Spleen (tissue), 11 donors: ENCODE results near the gene DNAI2. TPM values are rescaled to one million over a fixed set of nuclear protein-coding genes. Genes with fewer than 3 reads are reported as not detected.
"Not testable (repeated sequence)": the region's sequence is repeated elsewhere in the genome, so short reads cannot be mapped to it uniquely, and the experiment has no call there.

Experiments
- DNase-seq: peaks from one replicate; pipeline ENCODE4 v3.0.0-alpha.2; 2020
- H3K27ac ChIP-seq, 8 donors: fragments of 200-600 bp; sonication (generic) in 7 of 8; 1 replicate in 4 of 8; 2 replicates in 4 of 8; pipeline versions ENCODE4 v1.5.0 to v1.8.0; 2016 to 2021; ENCODE audit warnings: inconsistent platforms in 4 of 8, mild to moderate bottlenecking in 4 of 8, moderate library complexity in 1 of 8
- H3K27me3 ChIP-seq, 7 donors: fragments of 200-600 bp; sonication (generic) in 6 of 7; replicated peaks in 1 of 7; 1 replicate in 4 of 7; 2 replicates in 3 of 7; pipeline versions ENCODE4 v1.5.0 to v1.8.0; 2016 to 2021; ENCODE audit warnings: inconsistent platforms in 3 of 7, mild to moderate bottlenecking in 1 of 7
- H3K36me3 ChIP-seq, 6 donors: fragments of 200-600 bp; sonication (generic) in 5 of 6; 1 replicate in 4 of 6; 2 replicates in 2 of 6; pipeline versions ENCODE4 v1.5.0 to v1.8.0; 2016 to 2021; ENCODE audit warnings: inconsistent platforms in 2 of 6
- H3K4me1 ChIP-seq, 6 donors: fragments of 200-600 bp; sonication (generic) in 5 of 6; 1 replicate in 3 of 6; 2 replicates in 3 of 6; pipeline versions ENCODE4 v1.5.0 to v1.8.0; 2016 to 2021; ENCODE audit warnings: inconsistent platforms in 3 of 6
- H3K4me3 ChIP-seq, 8 donors: fragments of 200-600 bp; sonication (generic) in 7 of 8; 1 replicate in 4 of 8; 2 replicates in 4 of 8; pipeline versions ENCODE4 v1.5.0 to v1.8.0; 2016 to 2021; ENCODE audit warnings: inconsistent platforms in 4 of 8, mild to moderate bottlenecking in 4 of 8, moderate library complexity in 2 of 8
- H3K9me3 ChIP-seq, 8 donors: fragments of 200-600 bp; sonication (generic) in 7 of 8; 1 replicate in 4 of 8; 2 replicates in 4 of 8; pipeline versions ENCODE4 v1.5.0 to v1.8.0; 2016 to 2021; ENCODE audit warnings: inconsistent platforms in 4 of 8
- CTCF ChIP-seq, 11 experiments: fragments of 200-600 bp in 7 of 11; fragments of 450-650 bp in 4 of 11; sonication (generic) in 4 of 11; IDR thresholded peaks in 8 of 11; conservative IDR thresholded peaks in 3 of 11; 1 replicate in 7 of 11; 2 replicates in 4 of 11; pipeline versions ENCODE4 v1.4.0 to v1.8.0; 2016 to 2021; ENCODE audit warnings: antibody characterized with exemption in 11 of 11, inconsistent platforms in 4 of 11, mild to moderate bottlenecking in 1 of 11
- POLR2A ChIP-seq, 3 donors: fragments of 450-650 bp; IDR thresholded peaks; one replicate each; pipeline ENCODE4 v1.5.1; 2017; ENCODE audit warnings: antibody characterized with exemption in 3 of 3, mild to moderate bottlenecking in 1 of 3
- POLR2AphosphoS5 ChIP-seq, 3 donors: sonication (generic); formaldehyde crosslinking; IDR thresholded peaks; one replicate each; pipeline ENCODE4 v1.5.1; 2017; ENCODE audit warnings: antibody characterized with exemption in 3 of 3
- WGBS, 5 donors: extraction: QIAGEN DNeasy Blood & Tissue Kit in 3 of 5; methylation state at CpG; one replicate each; pipeline versions ENCODE4 v1.1.5 to v1.1.7; 2013 to 2018; 5-methylcytosine and 5-hydroxymethylcytosine counted together
- intact Hi-C: fragments of 100-400 bp; cut with DNase I; formaldehyde crosslinking; loops from one replicate; pipeline ENCODE4 v1.15.0; 2023; ENCODE audit warnings: low total_unique reads
- polyA plus RNA-seq, 3 donors: library from polyadenylated mRNA; stranded (reverse); fragments of 200-250 nt; gene quantifications; one replicate each; pipeline ENCODE4 v1.2.1, GENCODE V29; 2013
- total RNA-seq, 7 donors: library from RNA; depleted of rRNA in 3 of 7; stranded (reverse); fragments of >200 nt in 3 of 7; fragmentation: NEBNext Ultra II Directional in 4 of 7; extraction: Animal tissue kit (Norgen Biotek cat#: 25700) in 4 of 7; gene quantifications; one replicate each; pipeline versions ENCODE4 v1.1.0 to v1.2.1, GENCODE V29; 2016 to 2021
- donor health status: healthy with polysubstance abuse.
- donor health status: DM: no; HTN: no; CAD: no; lungs with moderate emphysema.
- donor health status: DM: no; HTN: no; CAD: no.
- donor health status: Bipolar disorder and iron deficiency.
- donor health status: healthy.
- donor health status: DM: no; HTN: no; CAD: no.
- donor health status: DM: yes; HTN: yes; CAD: no.

DNAI2 gene
- total and polyA plus RNA-seq, 10 donors = 0.23 to 0.72 (median 0.35) TPM; not detected in 5

GRCh38 chr17:74260525-74260850 lies 13.5 kb upstream of the DNAI2 start:
- peaks cover 0 to 41% (median 0%) of the 10 kb centered on the region in 6 donors for H3K36me3 ChIP-seq
- no peak for TF ChIP-seq POLR2A (IDR thresholded peaks at IDR 0.05)
- no peaks in the 10 kb centered on the region for H3K4me1 ChIP-seq
- no peak overlapping the region for H3K27ac ChIP-seq
- no peak overlapping the region for H3K4me3 ChIP-seq
- 78 to 89% (median 87%) methylated on average over 4 to 6 of the region's 6 CpGs for WGBS, 5 donors
- no peaks in the 10 kb centered on the region for H3K27me3 ChIP-seq
- H3K9me3 ChIP-seq = no peaks in the 10 kb centered on the region
- DNase-seq = no peak
- intact Hi-C loops = no loop called here

- 86 to 92% (median 87%) methylated on average over 7 of the region's 7 CpGs for WGBS, 5 donors
- no peaks in the 10 kb centered on the region for H3K4me1 ChIP-seq
- intact Hi-C loops = no loop called here
- H3K36me3 ChIP-seq = peaks cover 0 to 21% (median 0%) of the 10 kb centered on the region in 6 donors
- TF ChIP-seq POLR2A (IDR thresholded peaks at IDR 0.05) (no peak), CTCF (IDR thresholded peaks at IDR 0.05 in 8 of 11, conservative IDR thresholded peaks at IDR 0.05 in 3 of 11) (no peak), POLR2AphosphoS5 (IDR thresholded peaks at IDR 0.05) (no peak)
- DNase-seq = no peak
- H3K27me3 ChIP-seq = peaks cover 0 to 2% (median 0%) of the 10 kb centered on the region in 7 donors
- no peaks in the 10 kb centered on the region for H3K9me3 ChIP-seq
- H3K27ac ChIP-seq = no peak overlapping the region
- H3K4me3 ChIP-seq = no peak overlapping the region
Observed at GRCh38 chr17:74262601-74263000, 11.4 kb upstream of the DNAI2 start.

GRCh38 chr17:74267054-74267453 lies 7.0 kb upstream of the DNAI2 start:
- intact Hi-C loops, DNase-seq, H3K4me3 ChIP-seq, H3K36me3 ChIP-seq, H3K9me3 ChIP-seq, H3K27ac ChIP-seq, H3K4me1 ChIP-seq: not testable (repeated sequence)
- peaks cover 0 to 40% (median 0%) of the 10 kb centered on the region in 7 donors for H3K27me3 ChIP-seq
- WGBS, 5 donors = 85 to 91% (median 89%) methylated on average over 4 of the region's 4 CpGs

GRCh38 chr17:74267579-74267978 lies 6.5 kb upstream of the DNAI2 start:
- no peak overlapping the region for H3K27ac ChIP-seq
- peaks cover 0 to 45% (median 0%) of the 10 kb centered on the region in 7 donors for H3K27me3 ChIP-seq
- intact Hi-C loops = no loop called here
- H3K36me3 ChIP-seq = no peaks in the 10 kb centered on the region
- no peaks in the 10 kb centered on the region for H3K9me3 ChIP-seq
- H3K4me1 ChIP-seq = peaks cover 0 to 3% (median 0%) of the 10 kb centered on the region in 6 donors
- H3K4me3 ChIP-seq = no peak overlapping the region
- TF ChIP-seq POLR2AphosphoS5 (IDR thresholded peaks at IDR 0.05) = no peak
- no peak for TF ChIP-seq CTCF (IDR thresholded peaks at IDR 0.05 in 8 of 11, conservative IDR thresholded peaks at IDR 0.05 in 3 of 11)
- no peak for TF ChIP-seq POLR2A (IDR thresholded peaks at IDR 0.05)
- DNase-seq = no peak
- 90 to 95% (median 95%) methylated on average over 7 of the region's 7 CpGs for WGBS, 5 donors

GRCh38 chr17:74267987-74268499 lies 6.0 kb upstream of the DNAI2 start:
- peaks cover 0 to 4% (median 0%) of the 10 kb centered on the region in 6 donors for H3K4me1 ChIP-seq
- no peak overlapping the region for H3K4me3 ChIP-seq
- peaks cover 0 to 50% (median 0%) of the 10 kb centered on the region in 7 donors for H3K27me3 ChIP-seq
- WGBS, 5 donors = 41 to 55% (median 52%) methylated on average over 17 of the region's 17 CpGs
- H3K27ac ChIP-seq = no peak overlapping the region
- DNase-seq = no peak
- H3K9me3 ChIP-seq = no peaks in the 10 kb centered on the region
- no peaks in the 10 kb centered on the region for H3K36me3 ChIP-seq
- no peak for TF ChIP-seq CTCF (IDR thresholded peaks at IDR 0.05 in 8 of 11, conservative IDR thresholded peaks at IDR 0.05 in 3 of 11)
- no peak for TF ChIP-seq POLR2AphosphoS5 (IDR thresholded peaks at IDR 0.05)
- TF ChIP-seq POLR2A (IDR thresholded peaks at IDR 0.05) = no peak
- intact Hi-C loops = no loop called here
